Endothelial cell of umbilical vein (primary cell): Measurements from ENCODE around the gene XYLT1. TPM values are rescaled to one million over a fixed set of nuclear protein-coding genes. Genes with fewer than 3 reads are reported as not detected.

ENCODE experiments used
- BruUV-seq: library from RNA; stranded (reverse); fragments of 400-500 nt; replicated peaks from 2 replicates; lab custom pipeline; 2021; lab: Mats Ljungman, UMichigan
- CTCF ChIA-PET: fragments of 300-600, 350-600 bp; sonication (Branson Sonifier 250); formaldehyde crosslinking; loops from one replicate; lab custom pipeline; 2021; ENCODE audit warnings: antibody characterized with exemption, inconsistent platforms; lab: Charles Lee
- POLR2A ChIA-PET: fragments of 300-600, 350-600 bp; sonication (Branson Sonifier 250); formaldehyde crosslinking; loops from one replicate; lab custom pipeline; 2021; ENCODE audit warnings: antibody characterized with exemption, inconsistent platforms; lab: Charles Lee
- DNase-seq: peaks from one replicate; pipeline ENCODE4 v3.0.0-alpha.2; 2011; ENCODE audit warnings: low read depth, low spot score
- FAIRE-seq: peaks from 2 replicates; lab custom pipeline; 2011; peaks lifted over from hg19 to GRCh38; lab: Jason Lieb, UNC
- H2AFZ ChIP-seq: 2 replicates; pipeline ENCODE4 v1.6.0; 2012; ENCODE audit warnings: low read depth, low read length, control low read depth, inconsistent platforms
- H3K27ac ChIP-seq: 2 replicates; pipeline ENCODE4 v1.5.1; 2011; ENCODE audit warnings: low read depth, mild to moderate bottlenecking, control low read depth, low read length, moderate library complexity; ENCODE audit not compliant: insufficient read depth
- H3K27me3 ChIP-seq, 2 experiments: 2 replicates each; pipeline versions ENCODE4 v1.6.0 to v1.6.1; 2011; ENCODE audit warnings: low read length in 2 of 2, mixed read lengths in 1 of 2; ENCODE audit not compliant: control insufficient read depth in 2 of 2, insufficient read depth in 2 of 2
- H3K36me3 ChIP-seq, 2 experiments: 2 replicates in 1 of 2; 3 replicates in 1 of 2; pipeline ENCODE4 v1.5.1; 2011; ENCODE audit warnings: low read length in 2 of 2, mild to moderate bottlenecking in 1 of 2, moderate library complexity in 1 of 2; ENCODE audit not compliant: control insufficient read depth in 2 of 2, insufficient read depth in 2 of 2; ENCODE audit errors: extremely low read depth in 1 of 2
- H3K4me1 ChIP-seq: 3 replicates; pipeline ENCODE4 v1.5.1; 2011; ENCODE audit warnings: mild to moderate bottlenecking, low read length; ENCODE audit not compliant: control insufficient read depth, insufficient read depth; ENCODE audit errors: extremely low read depth
- H3K4me2 ChIP-seq: 2 replicates; pipeline ENCODE4 v1.6.1; 2011; ENCODE audit warnings: low read length, control low read depth, mixed read lengths; ENCODE audit not compliant: insufficient read depth
- H3K4me3 ChIP-seq, 3 experiments: fragments of 200-600 bp in 1 of 3; sonication (generic), shearing (Covaris generic) in 1 of 3; replicated peaks in 1 of 3; 2 replicates each; pipeline ENCODE4 v1.5.1; 2011 to 2016; ENCODE audit warnings: control low read depth in 3 of 3, low read length in 3 of 3, mild to moderate bottlenecking in 2 of 3, inconsistent platforms in 1 of 3, low read depth in 1 of 3, moderate library complexity in 1 of 3; ENCODE audit not compliant: insufficient read depth in 1 of 3
- H3K79me2 ChIP-seq: 2 replicates; pipeline ENCODE4 v1.6.0; 2012; ENCODE audit warnings: low read length, inconsistent platforms; ENCODE audit not compliant: control insufficient read depth, insufficient read depth
- H3K9ac ChIP-seq: replicated peaks from 2 replicates; pipeline ENCODE3; 2011; ENCODE audit warnings: low read length, control low read depth; ENCODE audit not compliant: insufficient read depth; ENCODE audit errors: extremely low read depth
- H3K9me1 ChIP-seq: replicated peaks from 3 replicates; pipeline ENCODE4 v1.6.0; 2011; ENCODE audit warnings: mild to moderate bottlenecking, low read length; ENCODE audit not compliant: control insufficient read depth, insufficient read depth; ENCODE audit errors: extremely low read depth
- H3K9me3 ChIP-seq: replicated peaks from 2 replicates; pipeline ENCODE4 v1.5.1; 2012; ENCODE audit warnings: low read length, inconsistent platforms; ENCODE audit not compliant: control insufficient read depth, insufficient read depth
- H4K20me1 ChIP-seq: replicated peaks from 2 replicates; pipeline ENCODE3; 2011; ENCODE audit warnings: mild to moderate bottlenecking, low read length; ENCODE audit not compliant: control insufficient read depth, insufficient read depth; ENCODE audit errors: extremely low read depth
- CTCF ChIP-seq, 2 donors: IDR thresholded peaks; 1 replicate in 1 of 2; 2 replicates in 1 of 2; pipeline ENCODE4 v1.5.1; 2011; ENCODE audit warnings: low read length in 2 of 2, mild to moderate bottlenecking in 2 of 2, moderate library complexity in 2 of 2, control low read depth in 1 of 2, inconsistent platforms in 1 of 2, low read depth in 1 of 2; ENCODE audit not compliant: insufficient read depth in 1 of 2; ENCODE audit errors: extremely low read depth in 1 of 2
- GATA2 ChIP-seq: IDR thresholded peaks from 2 replicates; pipeline ENCODE4 v1.7.0; 2011; ENCODE audit warnings: low read depth, mild to moderate bottlenecking, moderate library complexity, mixed read lengths, low read length; ENCODE audit not compliant: insufficient read length, insufficient read depth
- MYC ChIP-seq: IDR thresholded peaks from one replicate; pipeline ENCODE4 v1.6.1; 2011; ENCODE audit warnings: mild to moderate bottlenecking, low read depth, low read length
- POLR2A ChIP-seq: IDR thresholded peaks from 2 replicates; pipeline ENCODE4 v1.6.1; 2012; ENCODE audit warnings: low read depth, mild to moderate bottlenecking, control low read depth, low read length
- POLR2AphosphoS5 ChIP-seq: IDR thresholded peaks from 2 replicates; pipeline ENCODE4 v1.6.1; 2012; ENCODE audit warnings: low read depth, mild to moderate bottlenecking, control low read depth, low read length, moderate library complexity; ENCODE audit not compliant: insufficient read depth
- dilution Hi-C: fragments of 300-500 bp; cut with MboI; formaldehyde crosslinking; loops from one replicate; pipeline ENCODE4 v1.15.0; 2019; ENCODE audit warnings: low sequenced_read_pairs; ENCODE audit not compliant: extremely low pct_ligation_motif_present
- intact Hi-C: fragments of 100-400 bp; cut with micrococcal nuclease; formaldehyde crosslinking; loops from one replicate; pipeline ENCODE4 v1.10.0; 2022
- polyA plus RNA-seq, 4 experiments: library from polyadenylated mRNA; depleted of rRNA in 3 of 4; stranded (reverse) in 3 of 4; unstranded in 1 of 4; fragments of >200 nt; gene quantifications; 2 replicates each; pipeline versions ENCODE4 v1.2.1 to v1.2.3, GENCODE V29; 2011 to 2012; ENCODE audit warnings: missing spikeins in 1 of 4
- total RNA-seq: library from RNA; stranded (reverse); gene quantifications from 2 replicates; pipeline ENCODE4 v1.2.3, GENCODE V29; 2021

XYLT1 gene
- total and polyA plus RNA-seq, 2 donors (not counting 3 experiments of a cell fraction or from before 2014, with no cell fraction given), result 0.63 to 2.9 TPM

- Histone ChIP-seq H3K4me1 (no peaks in the 10 kb centered on the region), H3K36me3 (no peaks in the 10 kb centered on the region), H3K9ac (no peak overlapping the region), H3K27ac (no peak overlapping the region), H3K9me1 (no peaks in the 10 kb centered on the region), H3K27me3 (no peaks in the 10 kb centered on the region), H2AFZ (no peak overlapping the region), H4K20me1 (no peaks in the 10 kb centered on the region), H3K4me3 (no peak overlapping the region), H3K9me3 (no peaks in the 10 kb centered on the region), H3K79me2 (no peaks in the 10 kb centered on the region), H3K4me2 (no peak overlapping the region)
- BruUV-seq, result no TSS peak
- intact Hi-C loops, result no loop called here
- dilution Hi-C loops, result no loop called here
- FAIRE-seq (no peak), DNase-seq (no peak)
- ChIA-PET POLR2A (no interaction called here), CTCF (no interaction called here)
- no peak for TF ChIP-seq GATA2
These were observed 245.9 kb downstream of the XYLT1 start for GRCh38 chr16:17224879-17225281.

DNA sequence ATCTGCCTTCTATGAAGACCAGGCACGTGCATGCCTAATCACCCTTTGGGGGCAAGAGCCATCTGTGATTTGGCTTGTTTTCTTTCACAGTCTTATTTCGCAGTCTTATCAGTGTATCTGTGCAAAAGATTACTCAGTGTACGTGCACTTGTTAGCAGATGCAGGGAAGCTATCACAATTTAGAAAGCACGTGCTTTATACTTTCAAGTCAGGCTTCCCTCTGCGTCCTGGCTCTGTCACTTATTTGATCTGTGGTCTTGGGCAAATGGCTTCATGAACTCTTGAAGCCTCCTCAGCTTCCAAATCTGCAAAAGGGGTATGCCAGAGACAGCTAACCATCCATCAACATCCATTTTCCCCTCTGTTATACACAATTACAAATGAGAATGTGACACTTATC is 246.4 kb downstream of the XYLT1 start:
- Histone ChIP-seq H3K9me3 (no peaks in the 10 kb centered on the region), H3K4me1 (no peaks in the 10 kb centered on the region), H3K36me3 (no peaks in the 10 kb centered on the region), H3K27me3 (no peaks in the 10 kb centered on the region), H3K4me2 (no peak overlapping the region), H4K20me1 (no peaks in the 10 kb centered on the region), H3K4me3 (no peak overlapping the region), H2AFZ (no peak overlapping the region), H3K27ac (no peak overlapping the region), H3K79me2 (no peaks in the 10 kb centered on the region), H3K9ac (no peak overlapping the region), H3K9me1 (no peaks in the 10 kb centered on the region)
- DNase-seq, result no peak
- ChIA-PET CTCF (no interaction called here), POLR2A (no interaction called here)
- no peak for FAIRE-seq
- no TSS peak for BruUV-seq
- TF ChIP-seq CTCF (IDR thresholded peaks at IDR 0.05; ENCODE audit: extremely low read depth in 1 of 2, insufficient read depth in 1 of 2, low read depth in 1 of 2, low read length in 2 of 2) (no peak), POLR2A (no peak), POLR2AphosphoS5 (no peak), MYC (no peak)
- intact Hi-C loops (no loop called here), dilution Hi-C loops (no loop called here)
